Measurements from ENCODE around the gene GHRH.

The GHRH gene

GRCh38 chr20:37262505-37262904, 891 bp upstream of the GHRH start:
- H3K4me3 ChIP-seq (ENCODE audit: low read length) = no peak overlapping the region
- no peak for TF ChIP-seq ZNF274 (IDR thresholded peaks at IDR 0.05; ENCODE audit: low read depth, low read length)

- TF ChIP-seq ZNF274 (IDR thresholded peaks at IDR 0.05; ENCODE audit: low read depth, low read length) = no peak
- no peak overlapping the region for H3K4me3 ChIP-seq (ENCODE audit: low read length)
Measured at GRCh38 chr20:37260923-37261322, 691 bp downstream of the GHRH start.

- no peak for TF ChIP-seq ZNF274 (IDR thresholded peaks at IDR 0.05; ENCODE audit: low read depth, low read length)
- no peak overlapping the region for H3K4me3 ChIP-seq (ENCODE audit: low read length)
Measured at GRCh38 chr20:37259865-37260264, 1.7 kb downstream of the GHRH start.

- no peak for TF ChIP-seq ZNF274 (IDR thresholded peaks at IDR 0.05; ENCODE audit: low read depth, low read length)
- no peak overlapping the region for H3K4me3 ChIP-seq (ENCODE audit: low read length)
Measured at GRCh38 chr20:37259031-37259430, 2.6 kb downstream of the GHRH start.

- H3K4me3 ChIP-seq (ENCODE audit: low read length) = no peak overlapping the region
- no peak for TF ChIP-seq ZNF274 (IDR thresholded peaks at IDR 0.05; ENCODE audit: low read depth, low read length)
Measured at GRCh38 chr20:37257988-37258387, 3.6 kb downstream of the GHRH start.

- H3K4me3 ChIP-seq (ENCODE audit: low read length) = no peak overlapping the region
- no peak for TF ChIP-seq ZNF274 (IDR thresholded peaks at IDR 0.05; ENCODE audit: low read depth, low read length)
Measured at GRCh38 chr20:37257530-37257929, 4.1 kb downstream of the GHRH start.

- TF ChIP-seq ZNF274 (IDR thresholded peaks at IDR 0.05; ENCODE audit: low read depth, low read length) = no peak
- H3K4me3 ChIP-seq (ENCODE audit: low read length) = no peak overlapping the region
Measured at GRCh38 chr20:37256286-37256685, 5.3 kb downstream of the GHRH start.

- TF ChIP-seq ZNF274 (IDR thresholded peaks at IDR 0.05; ENCODE audit: low read depth, low read length) = no peak
- H3K4me3 ChIP-seq (ENCODE audit: low read length) = no peak overlapping the region
Measured at GRCh38 chr20:37254114-37254878, 7.3 kb downstream of the GHRH start.

- no peak for TF ChIP-seq ZNF274 (IDR thresholded peaks at IDR 0.05; ENCODE audit: low read depth, low read length)
- H3K4me3 ChIP-seq (ENCODE audit: low read length) = no peak overlapping the region
Measured at GRCh38 chr20:37253087-37253486, 8.5 kb downstream of the GHRH start.

GRCh38 chr20:37251825-37252477, 9.7 kb downstream of the GHRH start:
- H3K4me3 ChIP-seq (ENCODE audit: low read length) = no peak overlapping the region
- no peak for TF ChIP-seq ZNF274 (IDR thresholded peaks at IDR 0.05; ENCODE audit: low read depth, low read length)

GRCh38 chr20:37249304-37249703, 12.3 kb downstream of the GHRH start:
- no peak overlapping the region for H3K4me3 ChIP-seq (ENCODE audit: low read length)
- TF ChIP-seq ZNF274 (IDR thresholded peaks at IDR 0.05; ENCODE audit: low read depth, low read length) = no peak

- no peak overlapping the region for H3K4me3 ChIP-seq (ENCODE audit: low read length)
- no peak for TF ChIP-seq ZNF274 (IDR thresholded peaks at IDR 0.05; ENCODE audit: low read depth, low read length)
Measured at GRCh38 chr20:37247547-37247946, 14.1 kb downstream of the GHRH start.

GRCh38 chr20:37246736-37247135, 14.9 kb downstream of the GHRH start:
- no peak overlapping the region for H3K4me3 ChIP-seq (ENCODE audit: low read length)
- no peak for TF ChIP-seq ZNF274 (IDR thresholded peaks at IDR 0.05; ENCODE audit: low read depth, low read length)

- TF ChIP-seq ZNF274 (IDR thresholded peaks at IDR 0.05; ENCODE audit: low read depth, low read length) = no peak
- no peak overlapping the region for H3K4me3 ChIP-seq (ENCODE audit: low read length)
Measured at GRCh38 chr20:37245216-37246150, 16.1 kb downstream of the GHRH start.

Measured in GM08714 (cell line).